Measurements from ENCODE around the gene PTPRJ. TPM values are rescaled to one million over a fixed set of nuclear protein-coding genes. Genes with fewer than 3 reads are reported as not detected.

The PTPRJ gene
- total RNA-seq, 2 donors from 2014 or later, result 26.5 to 37.4 TPM

DNA sequence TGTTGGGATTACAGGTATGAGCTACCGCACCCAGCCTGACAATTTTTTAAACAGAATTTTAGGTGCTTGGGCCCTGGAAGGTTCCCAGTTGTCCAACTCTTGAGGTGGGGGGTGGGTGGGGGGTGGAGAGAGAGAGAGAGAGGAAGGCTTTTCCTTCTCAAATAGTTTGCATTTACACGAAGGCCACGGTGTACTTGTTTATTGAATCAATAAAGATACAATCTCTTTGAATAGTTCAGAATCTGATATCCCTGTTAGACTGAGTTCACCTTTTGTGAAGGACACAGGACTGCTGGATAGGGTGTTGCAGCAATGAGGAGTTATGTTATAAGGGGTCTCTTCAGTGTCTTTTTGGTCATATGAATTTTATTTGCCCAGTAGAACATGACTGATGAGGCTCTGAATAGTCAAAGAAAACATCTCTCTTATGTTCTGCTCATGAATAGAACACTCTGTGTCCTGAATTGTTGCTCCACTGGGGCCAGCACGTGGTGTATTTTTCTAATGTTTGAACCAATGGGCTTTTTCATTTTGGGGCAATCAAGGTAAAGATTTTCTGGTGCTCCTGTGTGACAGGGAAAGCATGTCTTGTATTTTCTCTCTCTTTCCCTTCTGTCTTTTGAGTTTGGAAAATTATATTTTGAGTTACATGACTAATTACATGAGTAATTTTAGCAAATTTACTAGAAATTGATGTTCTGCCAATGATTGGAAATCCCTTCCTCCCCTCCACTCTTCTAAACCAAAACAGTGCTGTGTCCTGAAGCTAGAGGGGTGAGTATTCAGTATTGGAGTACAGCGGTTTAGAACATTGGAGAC is 61.7 kb downstream of the PTPRJ start:
- H3K27ac ChIP-seq (ENCODE audit: low read depth, low read length), result no peak overlapping the region
- Mint-ChIP-seq H3K4me1 (peaks cover 47% of the 10 kb centered on the region), H3K27me3 (ENCODE audit: insufficient read depth) (no peaks in the 10 kb centered on the region), H3K4me3 (no peak overlapping the region), H3K27ac (no peak overlapping the region), H3K36me3 (ENCODE audit: low read depth) (no peaks in the 10 kb centered on the region), H3K9me3 (no peaks in the 10 kb centered on the region)
- WGBS, 2 experiments (ENCODE audit: insufficient coverage in 1 of 2, insufficient read length in 1 of 2), result 93 to 94% methylated on average over 3 to 5 of the region's 5 CpGs
- no peaks in the 10 kb centered on the region for H3K36me3 ChIP-seq (ENCODE audit: control insufficient read depth, insufficient read depth, low read length)
- DNase-seq, result no peak
- H3K27me3 ChIP-seq (ENCODE audit: control insufficient read depth, insufficient read depth, low read length, poor library complexity, severe bottlenecking), result no peaks in the 10 kb centered on the region
- no peak overlapping the region for H3K4me3 ChIP-seq (ENCODE audit: low read length)
- no peaks in the 10 kb centered on the region for H3K9me3 ChIP-seq (ENCODE audit: control insufficient read depth, low read length)
- H3K4me1 ChIP-seq (ENCODE audit: control insufficient read depth, insufficient read depth, low read length), result peaks cover 10% of the 10 kb centered on the region
- TF ChIP-seq, protein P1, sequence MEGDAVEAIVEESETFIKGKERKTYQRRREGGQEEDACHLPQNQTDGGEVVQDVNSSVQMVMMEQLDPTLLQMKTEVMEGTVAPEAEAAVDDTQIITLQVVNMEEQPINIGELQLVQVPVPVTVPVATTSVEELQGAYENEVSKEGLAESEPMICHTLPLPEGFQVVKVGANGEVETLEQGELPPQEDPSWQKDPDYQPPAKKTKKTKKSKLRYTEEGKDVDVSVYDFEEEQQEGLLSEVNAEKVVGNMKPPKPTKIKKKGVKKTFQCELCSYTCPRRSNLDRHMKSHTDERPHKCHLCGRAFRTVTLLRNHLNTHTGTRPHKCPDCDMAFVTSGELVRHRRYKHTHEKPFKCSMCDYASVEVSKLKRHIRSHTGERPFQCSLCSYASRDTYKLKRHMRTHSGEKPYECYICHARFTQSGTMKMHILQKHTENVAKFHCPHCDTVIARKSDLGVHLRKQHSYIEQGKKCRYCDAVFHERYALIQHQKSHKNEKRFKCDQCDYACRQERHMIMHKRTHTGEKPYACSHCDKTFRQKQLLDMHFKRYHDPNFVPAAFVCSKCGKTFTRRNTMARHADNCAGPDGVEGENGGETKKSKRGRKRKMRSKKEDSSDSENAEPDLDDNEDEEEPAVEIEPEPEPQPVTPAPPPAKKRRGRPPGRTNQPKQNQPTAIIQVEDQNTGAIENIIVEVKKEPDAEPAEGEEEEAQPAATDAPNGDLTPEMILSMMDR (conservative IDR thresholded peaks at IDR 0.05), result no peak
- H3K9ac ChIP-seq (ENCODE audit: extremely low read depth, low read length, poor library complexity, severe bottlenecking), result no peak overlapping the region

DNA sequence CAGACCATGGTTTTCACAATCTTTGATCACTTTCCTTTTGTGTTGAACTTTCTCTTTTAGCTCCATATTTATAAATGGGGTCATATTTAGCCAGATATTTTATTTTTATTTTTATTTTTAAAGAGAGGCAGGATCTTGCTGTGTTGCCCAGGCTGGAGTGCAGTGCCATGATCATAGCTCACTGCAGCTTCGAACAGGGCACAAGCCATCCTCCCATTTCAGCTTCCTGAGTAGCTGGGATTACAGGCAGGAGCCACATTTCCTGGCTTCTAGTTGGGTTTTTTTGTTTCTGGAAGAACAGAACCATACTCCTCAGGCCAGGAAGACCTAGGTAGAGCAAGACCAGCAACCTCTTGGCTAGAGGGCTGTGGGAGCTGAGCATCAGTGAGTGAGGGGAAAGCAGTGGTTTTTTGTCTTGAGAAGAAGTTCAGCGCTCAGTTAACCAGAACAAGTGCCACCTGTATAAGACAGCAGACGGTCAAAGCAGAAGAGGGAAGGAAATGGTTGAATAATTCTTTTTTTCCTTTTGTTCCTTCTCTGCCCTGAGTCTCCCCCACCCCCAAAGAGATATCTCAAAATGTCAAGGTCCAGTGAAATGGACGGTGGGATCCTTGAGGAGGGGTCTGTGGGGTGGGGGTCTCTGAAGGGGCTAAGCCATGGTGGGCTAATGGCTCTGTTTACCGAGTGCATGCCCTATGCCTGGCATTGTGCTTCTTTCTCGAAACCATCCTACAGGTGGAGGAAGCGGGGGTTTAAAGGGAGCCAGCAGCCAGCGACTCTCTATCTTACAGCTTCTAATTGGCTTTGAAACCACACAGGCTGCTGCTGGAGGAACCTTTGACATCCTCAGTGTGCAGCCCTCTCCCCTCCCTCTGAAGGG is 63.0 kb downstream of the PTPRJ start:
- Histone ChIP-seq H3K4me1 (ENCODE audit: control insufficient read depth, insufficient read depth, low read length) (peaks cover 10% of the 10 kb centered on the region), H3K27me3 (ENCODE audit: control insufficient read depth, insufficient read depth, low read length, poor library complexity, severe bottlenecking) (no peaks in the 10 kb centered on the region), H3K4me3 (ENCODE audit: low read length) (no peak overlapping the region), H3K27ac (ENCODE audit: low read depth, low read length) (no peak overlapping the region), H3K9ac (ENCODE audit: extremely low read depth, low read length, poor library complexity, severe bottlenecking) (no peak overlapping the region), H3K9me3 (ENCODE audit: control insufficient read depth, low read length) (no peaks in the 10 kb centered on the region), H3K36me3 (ENCODE audit: control insufficient read depth, insufficient read depth, low read length) (no peaks in the 10 kb centered on the region)
- peaks cover 48% of the 10 kb centered on the region for H3K4me1 Mint-ChIP-seq
- WGBS, 2 experiments (ENCODE audit: insufficient coverage in 1 of 2, insufficient read length in 1 of 2), result 84 to 88% methylated on average over 5 to 8 of the region's 8 CpGs
- H3K9me3 Mint-ChIP-seq, result no peaks in the 10 kb centered on the region
- DNase-seq, result no peak
- no peak overlapping the region for H3K4me3 Mint-ChIP-seq
- H3K27ac Mint-ChIP-seq, result no peak overlapping the region
- no peaks in the 10 kb centered on the region for H3K27me3 Mint-ChIP-seq (ENCODE audit: insufficient read depth)
- TF ChIP-seq, protein P1 (conservative IDR thresholded peaks at IDR 0.05), result no peak
- no peaks in the 10 kb centered on the region for H3K36me3 Mint-ChIP-seq (ENCODE audit: low read depth)

DNA sequence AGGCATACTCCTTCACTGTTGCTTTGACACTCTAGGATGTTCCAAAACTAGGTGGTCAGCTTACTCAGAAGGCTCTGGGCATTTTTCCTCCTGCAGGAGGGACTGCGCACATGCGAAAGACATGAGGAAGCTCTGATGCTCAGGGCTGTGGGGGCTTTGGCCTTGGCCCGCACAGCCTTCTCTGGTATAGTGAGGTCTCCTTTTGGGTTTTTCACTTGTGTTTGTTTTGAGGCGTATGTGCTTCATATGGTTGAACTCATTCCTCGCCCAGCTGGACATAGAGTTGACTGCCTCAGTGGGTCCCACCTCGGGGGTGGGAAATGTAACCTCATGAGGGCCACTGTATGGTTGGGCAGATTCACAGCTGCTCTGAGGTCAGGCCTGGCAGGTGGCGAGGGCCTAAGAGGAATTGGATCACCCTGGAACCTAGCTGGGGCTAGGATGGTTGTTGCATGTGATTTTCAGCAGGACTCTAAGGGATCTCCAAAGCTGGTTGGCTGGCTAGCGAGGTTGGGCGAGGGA is 63.7 kb downstream of the PTPRJ start:
- H3K36me3 ChIP-seq (ENCODE audit: control insufficient read depth, insufficient read depth, low read length), result no peaks in the 10 kb centered on the region
- no peaks in the 10 kb centered on the region for H3K9me3 Mint-ChIP-seq

More for the DNA sequence above, 63.7 kb downstream of the PTPRJ start:
- no peak overlapping the region for H3K27ac ChIP-seq (ENCODE audit: low read depth, low read length)
- Mint-ChIP-seq H3K36me3 (ENCODE audit: low read depth) (no peaks in the 10 kb centered on the region), H3K27me3 (ENCODE audit: insufficient read depth) (no peaks in the 10 kb centered on the region), H3K27ac (no peak overlapping the region), H3K4me1 (peaks cover 47% of the 10 kb centered on the region), H3K4me3 (no peak overlapping the region)
- TF ChIP-seq, protein P1 (conservative IDR thresholded peaks at IDR 0.05), result no peak
- no peak for DNase-seq
- no peaks in the 10 kb centered on the region for H3K9me3 ChIP-seq (ENCODE audit: control insufficient read depth, low read length)
- no peaks in the 10 kb centered on the region for H3K27me3 ChIP-seq (ENCODE audit: control insufficient read depth, insufficient read depth, low read length, poor library complexity, severe bottlenecking)
- H3K9ac ChIP-seq (ENCODE audit: extremely low read depth, low read length, poor library complexity, severe bottlenecking), result no peak overlapping the region
- WGBS, 2 experiments (ENCODE audit: insufficient coverage in 1 of 2, insufficient read length in 1 of 2), result 91 to 100% methylated on average over 7 to 9 of the region's 9 CpGs
- H3K4me1 ChIP-seq (ENCODE audit: control insufficient read depth, insufficient read depth, low read length), result peaks cover 10% of the 10 kb centered on the region
- H3K4me3 ChIP-seq (ENCODE audit: low read length), result no peak overlapping the region

Measured in endodermal cell (in vitro differentiated cells).